ENCODE results near the gene DCTN1. TPM values are rescaled to one million over a fixed set of nuclear protein-coding genes. Genes with fewer than 3 reads are reported as not detected.

DCTN1 gene
- 111 TPM for total RNA-seq

GRCh38 chr2:74379851-74380789 lies at the start of gene DCTN1:
Gene DCTN1, minus strand, starts transcription at chr2:74380311. Its CDS starts 274 bp downstream, at chr2:74380037.

GRCh38 chr2:74421221-74421870 lies 41.2 kb upstream of the DCTN1 start, which contains the start of the genes C2orf81 and WDR54:
Gene C2orf81, minus strand, starts transcription at chr2:74421619. Its CDS starts 59 bp downstream, at chr2:74421560.
Gene WDR54, plus strand, starts transcription at chr2:74421730. Its CDS starts 424 bp downstream, at chr2:74422154.

GRCh38 chr2:74343316-74343715 lies 36.8 kb downstream of the DCTN1 start, which contains the start of gene SLC4A5:
Gene SLC4A5, minus strand, starts transcription at chr2:74343416. Its CDS starts 28,393 bp downstream, at chr2:74315023.

Small RNA genes within 50 kb of the gene (small RNA-seq; reads per million reads assigned to genes)
- not detected for gene RNU6-542P (ENCODE audit: low replicate concordance)
- not detected for gene TAF13P2 (ENCODE audit: low replicate concordance)

Other genes starting within 250 kb of the DCTN1 start
- 19.3 TPM for gene BOLA3, start 232.4 kb downstream of the DCTN1 start, total RNA-seq
- gene MOB1A, start 201.4 kb downstream of the DCTN1 start, total RNA-seq = 99.8 TPM
- gene MTHFD2, start 181.7 kb downstream of the DCTN1 start, total RNA-seq = 14.2 TPM
- gene SLC4A5, start 36.9 kb downstream of the DCTN1 start, total RNA-seq = 8.4 TPM
- 3.7 TPM for gene C2orf81, start 41.3 kb upstream of the DCTN1 start, total RNA-seq
- gene WDR54, start 41.4 kb upstream of the DCTN1 start, total RNA-seq = 20.8 TPM
- 55.7 TPM for gene RTKN, start 61.6 kb upstream of the DCTN1 start, total RNA-seq
- gene INO80B, start 74.8 kb upstream of the DCTN1 start, total RNA-seq = 22.7 TPM
- gene WBP1, start 78.1 kb upstream of the DCTN1 start, total RNA-seq = 59.0 TPM
- gene MOGS, start 85.1 kb upstream of the DCTN1 start, total RNA-seq = 48.1 TPM
- gene MRPL53, start 92.4 kb upstream of the DCTN1 start, total RNA-seq = 38.5 TPM
- 31.2 TPM for gene CCDC142, start 102.7 kb upstream of the DCTN1 start, total RNA-seq
- 28.2 TPM for gene TTC31, start 102.8 kb upstream of the DCTN1 start, total RNA-seq
- gene LBX2, start 119.3 kb upstream of the DCTN1 start, total RNA-seq = 1.1 TPM
- gene PCGF1, start 127.4 kb upstream of the DCTN1 start, total RNA-seq = 8.9 TPM
- gene TLX2, start 134.1 kb upstream of the DCTN1 start, total RNA-seq = not detected
- not detected for gene DQX1, start 145.9 kb upstream of the DCTN1 start, total RNA-seq
- 68.7 TPM for gene AUP1, start 149.4 kb upstream of the DCTN1 start, total RNA-seq
- 33.0 TPM for gene HTRA2, start 149.6 kb upstream of the DCTN1 start, total RNA-seq
- gene LOXL3, start 173.6 kb upstream of the DCTN1 start, total RNA-seq = 10.0 TPM
- 10.5 TPM for gene DOK1, start 174.4 kb upstream of the DCTN1 start, total RNA-seq

All from metanephros (tissue), 2 donors.